Mesenchymal stem cell (in vitro differentiated cells and primary cell): ENCODE results near the gene SHF.

Source experiments
- DNase-seq: peaks from one replicate; pipeline ENCODE4 v3.0.0-alpha.2; 2013
- H2AFZ ChIP-seq: one replicate; pipeline ENCODE4 v1.6.1; 2013; ENCODE audit warnings: low read depth, mild to moderate bottlenecking, control low read depth, inconsistent platforms, low read length, moderate library complexity
- H2AK5ac ChIP-seq: 2 replicates; pipeline ENCODE4 v1.6.1; 2013; ENCODE audit warnings: low read length, moderate library complexity, mild to moderate bottlenecking, inconsistent platforms; ENCODE audit not compliant: severe bottlenecking
- H2BK120ac ChIP-seq: one replicate; pipeline ENCODE4 v1.6.1; 2013; ENCODE audit warnings: low read depth, mild to moderate bottlenecking, inconsistent platforms, low read length, moderate library complexity
- H2BK12ac ChIP-seq, 2 experiments: one replicate each; pipeline ENCODE4 v1.6.1; 2013; ENCODE audit warnings: inconsistent platforms in 2 of 2, low read length in 2 of 2, mild to moderate bottlenecking in 2 of 2, moderate library complexity in 2 of 2, control low read depth in 1 of 2
- H2BK15ac ChIP-seq: one replicate; pipeline ENCODE4 v1.6.1; 2013; ENCODE audit warnings: mild to moderate bottlenecking, low read depth, inconsistent platforms; ENCODE audit not compliant: poor library complexity, severe bottlenecking
- H2BK5ac ChIP-seq: 2 replicates; pipeline ENCODE4 v1.6.1; 2013; ENCODE audit warnings: low read depth, mild to moderate bottlenecking, low read length, control low read depth, inconsistent platforms; ENCODE audit not compliant: poor library complexity, severe bottlenecking
- H3K14ac ChIP-seq, 2 experiments: one replicate each; pipeline ENCODE4 v1.6.1; 2013; ENCODE audit warnings: inconsistent platforms in 2 of 2, low read length in 2 of 2, control low read depth in 1 of 2, mild to moderate bottlenecking in 1 of 2, moderate library complexity in 1 of 2
- H3K18ac ChIP-seq, 2 experiments: one replicate each; pipeline ENCODE4 v1.6.1; 2013; ENCODE audit warnings: inconsistent platforms in 2 of 2, low read length in 2 of 2, control low read depth in 1 of 2, low read depth in 1 of 2, mild to moderate bottlenecking in 1 of 2
- H3K23ac ChIP-seq, 2 experiments: one replicate each; pipeline ENCODE4 v1.6.1; 2013; ENCODE audit warnings: inconsistent platforms in 2 of 2, low read length in 2 of 2, mild to moderate bottlenecking in 2 of 2, moderate library complexity in 2 of 2, control low read depth in 1 of 2
- H3K27ac ChIP-seq: 2 replicates; pipeline ENCODE4 v1.5.1; 2013; ENCODE audit warnings: mild to moderate bottlenecking, moderate library complexity, low read length, control low read depth, inconsistent platforms; ENCODE audit not compliant: poor library complexity, severe bottlenecking
- H3K27me3 ChIP-seq, 2 experiments: 2 replicates each; pipeline versions ENCODE4 v1.6.1 to v1.7.0; 2013; ENCODE audit warnings: low read length in 2 of 2, mild to moderate bottlenecking in 2 of 2, moderate library complexity in 2 of 2, control low read depth in 1 of 2, inconsistent platforms in 1 of 2; ENCODE audit not compliant: control insufficient read depth in 1 of 2, insufficient read depth in 1 of 2
- H3K36me3 ChIP-seq, 2 experiments: 2 replicates each; pipeline versions ENCODE4 v1.6.1 to v1.7.0; 2013; ENCODE audit warnings: low read length in 2 of 2, control low read depth in 1 of 2, inconsistent platforms in 1 of 2, low read depth in 1 of 2, mild to moderate bottlenecking in 1 of 2; ENCODE audit not compliant: insufficient read depth in 2 of 2, control insufficient read depth in 1 of 2
- H3K4ac ChIP-seq, 2 experiments: one replicate each; pipeline ENCODE4 v1.6.1; 2013; ENCODE audit warnings: inconsistent platforms in 2 of 2, low read length in 2 of 2, mild to moderate bottlenecking in 2 of 2, moderate library complexity in 2 of 2, control low read depth in 1 of 2, low read depth in 1 of 2
- H3K4me1 ChIP-seq: 2 replicates; pipeline ENCODE4 v1.6.1; 2013; ENCODE audit warnings: low read depth, low read length, control low read depth; ENCODE audit not compliant: control insufficient read depth, insufficient read depth
- H3K4me2 ChIP-seq: 2 replicates; pipeline ENCODE4 v1.6.1; 2013; ENCODE audit warnings: low read length, mild to moderate bottlenecking, inconsistent platforms; ENCODE audit not compliant: poor library complexity, severe bottlenecking
- H3K4me3 ChIP-seq, 2 experiments: 2 replicates each; pipeline versions ENCODE4 v1.5.1 to v1.7.0; 2013; ENCODE audit warnings: low read length in 2 of 2, mild to moderate bottlenecking in 2 of 2, control low read depth in 1 of 2, low read depth in 1 of 2; ENCODE audit not compliant: insufficient read depth in 1 of 2
- H3K79me1 ChIP-seq: replicated peaks from 2 replicates; pipeline ENCODE4 v1.6.1; 2013; ENCODE audit warnings: mild to moderate bottlenecking, control low read depth, low read length, inconsistent platforms; ENCODE audit not compliant: poor library complexity, severe bottlenecking
- H3K9ac ChIP-seq: 2 replicates; pipeline ENCODE4 v1.7.0; 2013; ENCODE audit warnings: mild to moderate bottlenecking, low read length, moderate library complexity
- H3K9me3 ChIP-seq: 2 replicates; pipeline ENCODE4 v1.7.0; 2013; ENCODE audit warnings: mild to moderate bottlenecking, low read length; ENCODE audit not compliant: control insufficient read depth
- H4K8ac ChIP-seq: one replicate; pipeline ENCODE4 v1.6.1; 2013; ENCODE audit warnings: inconsistent platforms, mild to moderate bottlenecking, low read length, moderate library complexity
- H4K91ac ChIP-seq: one replicate; pipeline ENCODE4 v1.6.1; 2013; ENCODE audit warnings: mild to moderate bottlenecking, low read length, inconsistent platforms
- WGBS: methylation state at CpG from one replicate; pipeline ENCODE4 v1.1.7; 2013; ENCODE audit warnings: mixed read lengths; 5-methylcytosine and 5-hydroxymethylcytosine counted together

SHF gene

GRCh38 chr15:45118131-45118588 lies 69.6 kb downstream of the SHF start:
- peak; percentile 90 for DNase-seq
- 1% methylated on average over 14 of the region's 14 CpGs for WGBS

GRCh38 chr15:45117308-45118130 lies 70.2 kb downstream of the SHF start:
- H3K18ac ChIP-seq = no peak overlapping the region
- no peak overlapping the region for H2BK12ac ChIP-seq
- peak overlapping the region; percentile 30 for H3K9ac ChIP-seq
- 30% methylated on average over 30 of the region's 33 CpGs for WGBS
- no peak overlapping the region for H3K27ac ChIP-seq
- no peaks in the 10 kb centered on the region for H3K36me3 ChIP-seq
- H3K79me1 ChIP-seq = no peaks in the 10 kb centered on the region
- H2BK120ac ChIP-seq = no peak overlapping the region
- no peak overlapping the region for H2AK5ac ChIP-seq
- H2BK5ac ChIP-seq = no peak overlapping the region
- H2AFZ ChIP-seq = no peak overlapping the region
- H3K4me1 ChIP-seq = peaks cover 28% of the 10 kb centered on the region
- no peaks in the 10 kb centered on the region for H3K9me3 ChIP-seq
- H4K91ac ChIP-seq = no peak overlapping the region
- H3K23ac ChIP-seq = no peak overlapping the region
- H3K4ac ChIP-seq = no peak overlapping the region
- DNase-seq = no peak
- peaks cover 63 to 68% of the 10 kb centered on the region in 2 experiments for H3K27me3 ChIP-seq
- H4K8ac ChIP-seq = no peak overlapping the region
- peak overlapping the region in 1 of 2 experiments; percentile 52 for H3K4me3 ChIP-seq
- H3K14ac ChIP-seq = no peak overlapping the region
- H3K4me2 ChIP-seq = no peak overlapping the region
- no peak overlapping the region for H2BK15ac ChIP-seq

More at GRCh38 chr15:45118131-45118588, 69.6 kb downstream of the SHF start:
- H2AFZ ChIP-seq = no peak overlapping the region
- H3K36me3 ChIP-seq = no peaks in the 10 kb centered on the region
- H2BK5ac ChIP-seq = no peak overlapping the region
- H4K91ac ChIP-seq = no peak overlapping the region
- no peak overlapping the region for H3K4me2 ChIP-seq
- H3K4ac ChIP-seq = no peak overlapping the region
- H3K23ac ChIP-seq = no peak overlapping the region
- H4K8ac ChIP-seq = no peak overlapping the region
- H3K14ac ChIP-seq = no peak overlapping the region
- no peak overlapping the region for H2AK5ac ChIP-seq
- H3K27me3 ChIP-seq = peaks cover 56 to 67% of the 10 kb centered on the region in 2 experiments
- H3K27ac ChIP-seq = no peak overlapping the region
- H3K9ac ChIP-seq = peak overlapping the region; percentile 30
- H2BK120ac ChIP-seq = no peak overlapping the region
- no peaks in the 10 kb centered on the region for H3K9me3 ChIP-seq
- H3K79me1 ChIP-seq = no peaks in the 10 kb centered on the region
- no peak overlapping the region for H2BK15ac ChIP-seq
- peak overlapping the region in 1 of 2 experiments; percentile 52 for H3K4me3 ChIP-seq
- no peak overlapping the region for H2BK12ac ChIP-seq
- H3K4me1 ChIP-seq = peaks cover 22% of the 10 kb centered on the region
- no peak overlapping the region for H3K18ac ChIP-seq
